GM23338 (cell line): Measurements from ENCODE around the gene PLOD3. TPM values are rescaled to one million over a fixed set of nuclear protein-coding genes. Genes with fewer than 3 reads are reported as not detected.

ENCODE experiments used
- ATAC-seq: fragments of 200-7000 bp; cut with Tn5 transposase; 3 replicates; pipeline ENCODE4 v1.9.1; 2020
- DNase-seq: peaks from one replicate; pipeline ENCODE4 v3.0.0-alpha.2; 2015; ENCODE audit warnings: low spot score
- H2AFZ ChIP-seq: fragments of 200-600 bp; sonication (generic); 2 replicates; pipeline ENCODE4 v1.8.0; 2016; ENCODE audit warnings: antibody characterized with exemption, mild to moderate bottlenecking, moderate library complexity
- H3F3A ChIP-seq: fragments of 200-600 bp; sonication (generic); replicated peaks from 2 replicates; pipeline ENCODE4 v1.8.0; 2017; ENCODE audit warnings: antibody characterized with exemption, mixed run types, low read depth
- H3K27ac ChIP-seq: fragments of 200-600 bp; sonication (generic); 2 replicates; pipeline ENCODE4 v1.6.1; 2016; ENCODE audit warnings: low read depth
- H3K27me3 ChIP-seq: fragments of 200-600 bp; sonication (generic); 2 replicates; pipeline ENCODE4 v1.8.0; 2016; ENCODE audit warnings: mild to moderate bottlenecking, mixed run types, moderate library complexity; ENCODE audit not compliant: insufficient read depth
- H3K36me3 ChIP-seq: fragments of 200-600 bp; sonication (generic); 2 replicates; pipeline ENCODE4 v1.8.0; 2016; ENCODE audit warnings: mild to moderate bottlenecking; ENCODE audit not compliant: insufficient read depth
- H3K4me1 ChIP-seq: fragments of 200-600 bp; sonication (generic); 2 replicates; pipeline ENCODE4 v1.8.0; 2016; ENCODE audit warnings: mild to moderate bottlenecking, moderate library complexity; ENCODE audit not compliant: insufficient read depth
- H3K4me2 ChIP-seq: fragments of 200-600 bp; sonication (generic); 2 replicates; pipeline ENCODE4 v1.7.1; 2017; ENCODE audit warnings: mixed run types
- H3K4me3 ChIP-seq: fragments of 200-600 bp; sonication (generic); 2 replicates; pipeline ENCODE4 v1.6.1; 2016; ENCODE audit warnings: mixed run types
- H3K79me2 ChIP-seq: fragments of 200-600 bp; sonication (generic); replicated peaks from 2 replicates; pipeline ENCODE4 v1.8.0; 2017; ENCODE audit warnings: mild to moderate bottlenecking; ENCODE audit not compliant: insufficient read depth
- H3K9me2 ChIP-seq: fragments of 200-600 bp; sonication (generic); 2 replicates; pipeline ENCODE4 v1.8.0; 2017; ENCODE audit not compliant: insufficient read depth
- H4K20me1 ChIP-seq: fragments of 200-600 bp; sonication (generic); replicated peaks from 2 replicates; pipeline ENCODE4 v1.8.0; 2017; ENCODE audit warnings: mild to moderate bottlenecking; ENCODE audit not compliant: insufficient read depth
- H3K27ac Mint-ChIP-seq: 2 replicates; pipeline ENCODE4 v1.8.0; 2020; ENCODE audit warnings: inconsistent platforms, mild to moderate bottlenecking, moderate library complexity, mixed read lengths
- H3K27me3 Mint-ChIP-seq: 3 replicates; pipeline ENCODE4 v1.8.0; 2022; ENCODE audit warnings: low read depth, mild to moderate bottlenecking, moderate library complexity, mixed read lengths, inconsistent platforms; ENCODE audit not compliant: insufficient read depth, poor library complexity
- H3K36me3 Mint-ChIP-seq: 3 replicates; pipeline ENCODE4 v1.8.0; 2021; ENCODE audit warnings: low read depth, mild to moderate bottlenecking, inconsistent platforms, moderate library complexity, mixed read lengths
- H3K4me1 Mint-ChIP-seq: 3 replicates; pipeline ENCODE4 v1.8.0; 2020; ENCODE audit warnings: mild to moderate bottlenecking, inconsistent platforms, mixed read lengths
- H3K4me3 Mint-ChIP-seq: 3 replicates; pipeline ENCODE4 v1.8.0; 2021; ENCODE audit warnings: moderate library complexity, mild to moderate bottlenecking, inconsistent platforms, mixed read lengths
- H3K9me3 Mint-ChIP-seq: 3 replicates; pipeline ENCODE4 v1.8.0; 2020; ENCODE audit warnings: moderate library complexity, mild to moderate bottlenecking, inconsistent platforms, mixed read lengths
- ZNF331 ChIP-seq: fragments of 250-450 bp; sonication (Bioruptor Pico); IDR thresholded peaks from 2 replicates; pipeline ENCODE4 v1.5.0; 2020; ENCODE audit warnings: low read depth, mild to moderate bottlenecking, moderate library complexity
- ZNF462 ChIP-seq: fragments of 250-450 bp; sonication (Bioruptor Pico); IDR thresholded peaks from 2 replicates; pipeline ENCODE4 v1.5.0; 2020; ENCODE audit warnings: mild to moderate bottlenecking, moderate library complexity
- polyA plus RNA-seq: library from polyadenylated mRNA; unstranded; fragments of >200 nt; fragmentation: Nextera tagmentation; extraction: Ambion mirVana; gene quantifications from 2 replicates; pipeline ENCODE4 v1.2.1, GENCODE V29; 2016
- total RNA-seq: library from RNA; depleted of rRNA; stranded (reverse); fragments of >200 nt; shearing (Covaris generic); gene quantifications from 2 replicates; pipeline ENCODE4 v1.2.3, GENCODE V29; 2014

The PLOD3 gene
- total and polyA plus RNA-seq, 2 experiments from 2014 or later: 35.2 to 40.7 TPM

- no peak overlapping the region for H2AFZ ChIP-seq
- no peak overlapping the region for H3K4me3 ChIP-seq
- H3K27me3 ChIP-seq: no peaks in the 10 kb centered on the region
- peaks cover 20% of the 10 kb centered on the region for H3K36me3 Mint-ChIP-seq
- H3K4me2 ChIP-seq: no peak overlapping the region
- H3K79me2 ChIP-seq: peaks cover 20% of the 10 kb centered on the region
- H3K27ac Mint-ChIP-seq: no peak overlapping the region; the same call in 1 of the 2 replicates
- H3K27me3 Mint-ChIP-seq: peaks cover 18% of the 10 kb centered on the region
- H3F3A ChIP-seq: peaks cover 36% of the 10 kb centered on the region
- no peaks in the 10 kb centered on the region for H3K36me3 ChIP-seq
- H4K20me1 ChIP-seq: peaks cover 6% of the 10 kb centered on the region
- no peak overlapping the region for H3K4me3 Mint-ChIP-seq
- peaks cover 29% of the 10 kb centered on the region for H3K4me1 ChIP-seq
- no peaks in the 10 kb centered on the region for H3K9me3 Mint-ChIP-seq
- no peaks in the 10 kb centered on the region for H3K9me2 ChIP-seq
- TF ChIP-seq ZNF331 (CRISPR knock-in tag): no peak
- TF ChIP-seq ZNF462 (CRISPR knock-in tag): no peak
- ATAC-seq (no peak), DNase-seq (no peak)
- no peak overlapping the region for H3K27ac ChIP-seq
- peaks cover 22% of the 10 kb centered on the region for H3K4me1 Mint-ChIP-seq
Observed at GRCh38 chr7:101239191-101239950, 22.0 kb upstream of the PLOD3 start.
